Liver (tissue), 3 donors: ENCODE results near the gene GALNTL6.

ENCODE experiments used
- CTCF ChIP-seq: fragments of 150-350 bp; IDR thresholded peaks from 2 replicates; pipeline ENCODE4 v1.5.1; 2017; ENCODE audit warnings: improper control_type of control experiment, low read depth, low read length; ENCODE audit not compliant: missing input control
- EGR1 ChIP-seq, 2 donors: IDR thresholded peaks; 2 replicates each; pipeline ENCODE4 v1.6.1; 2016 to 2018; ENCODE audit warnings: antibody characterized with exemption in 2 of 2, low read depth in 2 of 2
- MAX ChIP-seq: IDR thresholded peaks from 2 replicates; pipeline ENCODE4 v1.6.1; 2016; ENCODE audit warnings: antibody characterized with exemption
- RAD21 ChIP-seq, 2 donors: IDR thresholded peaks; 2 replicates each; pipeline ENCODE4 v1.6.1; 2016; ENCODE audit warnings: antibody characterized with exemption in 2 of 2, mild to moderate bottlenecking in 2 of 2
- SP1 ChIP-seq: IDR thresholded peaks from 2 replicates; pipeline ENCODE4 v1.6.1; 2018; ENCODE audit warnings: antibody characterized with exemption, mild to moderate bottlenecking
- YY1 ChIP-seq: IDR thresholded peaks from 2 replicates; pipeline ENCODE4 v1.6.1; 2016; ENCODE audit warnings: antibody characterized with exemption, mild to moderate bottlenecking
- donor health status: healthy.
- donor health status: healthy.

- TF ChIP-seq CTCF (no peak), RAD21 (IDR thresholded peaks at IDR 0.05) (no peak), MAX (no peak), YY1 (no peak), EGR1 (IDR thresholded peaks at IDR 0.05; ENCODE audit: low read depth in 2 of 2) (no peak), SP1 (no peak)
Observed at GRCh38 chr4:172780566-172781081, 967.4 kb downstream of the GALNTL6 start.
